Measurements from ENCODE around the gene OGT. TPM values are rescaled to one million over a fixed set of nuclear protein-coding genes. Genes with fewer than 3 reads are reported as not detected.

The OGT gene
- total RNA-seq, 4 donors from 2014 or later, result 49.6 to 156 (median 88.8) TPM

GRCh38 chrX:71619193-71619592, 86.3 kb downstream of the OGT start:
- TF ChIP-seq EP300 (IDR thresholded peaks at IDR 0.05) (no peak), POLR2AphosphoS5 (IDR thresholded peaks at IDR 0.05) (no peak), CTCF (IDR thresholded peaks at IDR 0.05) (no peak), POLR2A (IDR thresholded peaks at IDR 0.05) (no peak)
- Histone ChIP-seq H3K4me1 (peaks cover 0 to 20% (median 3%) of the 10 kb centered on the region in 3 donors), H3K36me3 (peaks cover 0 to under 1% of the 10 kb centered on the region in 2 donors), H3K4me3 (no peak overlapping the region), H3K27me3 (no peaks in the 10 kb centered on the region), H3K9me3 (no peaks in the 10 kb centered on the region), H3K27ac (no peak overlapping the region)
- ATAC-seq, result no peak
- WGBS, 2 donors (ENCODE audit: low coverage in 1 of 2), result 84% methylated on average over 7 to 8 of the region's 8 CpGs

- H3K27me3 ChIP-seq, result no peaks in the 10 kb centered on the region
- H3K27ac ChIP-seq, result no peak overlapping the region
- H3K36me3 ChIP-seq, result no peaks in the 10 kb centered on the region
- no peak for ATAC-seq
- H3K4me1 ChIP-seq, result peaks cover 0 to 20% (median 3%) of the 10 kb centered on the region in 3 donors
- no peaks in the 10 kb centered on the region for H3K9me3 ChIP-seq
- 80% methylated on average over 1 of the region's 1 CpG; no CpG with 5 or more reads in 1 of the 2 donors for WGBS, 2 donors (ENCODE audit: low coverage in 1 of 2)
- TF ChIP-seq CTCF (IDR thresholded peaks at IDR 0.05) (no peak), POLR2A (IDR thresholded peaks at IDR 0.05) (no peak), POLR2AphosphoS5 (IDR thresholded peaks at IDR 0.05) (no peak), EP300 (IDR thresholded peaks at IDR 0.05) (no peak)
- H3K4me3 ChIP-seq, result no peak overlapping the region
These were observed 87.1 kb downstream of the OGT start for GRCh38 chrX:71619986-71620385.

GRCh38 chrX:71621603-71622002, 88.7 kb downstream of the OGT start:
- no CpG with 5 or more reads among the region's 6 CpGs for WGBS, 2 donors (ENCODE audit: low coverage in 1 of 2)

GRCh38 chrX:71622032-71622575, 89.2 kb downstream of the OGT start:
- TF ChIP-seq CTCF (IDR thresholded peaks at IDR 0.05) (no peak), EP300 (IDR thresholded peaks at IDR 0.05) (no peak), POLR2AphosphoS5 (IDR thresholded peaks at IDR 0.05) (no peak), POLR2A (IDR thresholded peaks at IDR 0.05) (no peak)
- peaks cover 0 to 20% (median 3%) of the 10 kb centered on the region in 3 donors for H3K4me1 ChIP-seq
- peak overlapping the region; percentile 14 to 82 (median 78) for H3K27ac ChIP-seq
- H3K4me3 ChIP-seq, result no peak overlapping the region
- no peak for ATAC-seq
- 80% methylated on average over 1 of the region's 9 CpGs; no CpG with 5 or more reads in 1 of the 2 donors for WGBS, 2 donors (ENCODE audit: low coverage in 1 of 2)
- H3K27me3 ChIP-seq, result no peaks in the 10 kb centered on the region
- H3K36me3 ChIP-seq, result no peaks in the 10 kb centered on the region
- no peaks in the 10 kb centered on the region for H3K9me3 ChIP-seq

More at GRCh38 chrX:71621603-71622002, 88.7 kb downstream of the OGT start:
- no peaks in the 10 kb centered on the region for H3K9me3 ChIP-seq
- peak; percentile 28 for ATAC-seq
- no peak for TF ChIP-seq CTCF (IDR thresholded peaks at IDR 0.05)
- TF ChIP-seq POLR2AphosphoS5 (IDR thresholded peaks at IDR 0.05), result no peak
- TF ChIP-seq EP300 (IDR thresholded peaks at IDR 0.05), result no peak
- TF ChIP-seq POLR2A (IDR thresholded peaks at IDR 0.05), result no peak
- H3K4me3 ChIP-seq, result no peak overlapping the region
- H3K27me3 ChIP-seq, result no peaks in the 10 kb centered on the region
- H3K27ac ChIP-seq, result peak overlapping the region; percentile 14 to 82 (median 78)
- H3K36me3 ChIP-seq, result no peaks in the 10 kb centered on the region
- peaks cover 0 to 20% (median 3%) of the 10 kb centered on the region in 3 donors for H3K4me1 ChIP-seq

All from gastroesophageal sphincter (tissue), 4 donors.